Left ventricle myocardium inferior (tissue), 1 donor: ENCODE results near the gene RNU6-9. TPM values are rescaled to one million over a fixed set of nuclear protein-coding genes. Genes with fewer than 3 reads are reported as not detected.
A peak's percentile ranks its signal among the peaks of the same experiment; 100 is the strongest.

Source experiments
- DNase-seq: peaks from one replicate; pipeline ENCODE4 v3.0.0-alpha.2; 2020
- H3K27ac ChIP-seq: fragments of 200-600 bp; replicated peaks from 2 replicates; pipeline ENCODE4 v1.8.0; 2021
- H3K27me3 ChIP-seq: fragments of 200-600 bp; 2 replicates; pipeline ENCODE4 v1.8.0; 2021; ENCODE audit warnings: low read depth
- H3K36me3 ChIP-seq: fragments of 200-600 bp; 2 replicates; pipeline ENCODE4 v1.8.0; 2021
- H3K4me1 ChIP-seq: fragments of 200-600 bp; 2 replicates; pipeline ENCODE4 v1.8.0; 2021
- H3K4me3 ChIP-seq: fragments of 200-600 bp; 2 replicates; pipeline ENCODE4 v1.8.0; 2021; ENCODE audit warnings: mild to moderate bottlenecking, moderate library complexity
- H3K9me3 ChIP-seq: fragments of 200-600 bp; replicated peaks from 2 replicates; pipeline ENCODE4 v1.8.0; 2021
- CTCF ChIP-seq: fragments of 200-600 bp; IDR thresholded peaks from 2 replicates; pipeline ENCODE4 v1.8.0; 2021; ENCODE audit warnings: antibody characterized with exemption, mild to moderate bottlenecking, borderline replicate concordance
- intact Hi-C: fragments of 100-400 bp; cut with micrococcal nuclease; formaldehyde crosslinking; loops from one replicate; pipeline ENCODE4 v1.11.0; 2022
- total RNA-seq: library from RNA; stranded (reverse); fragmentation: NEBNext Ultra II Directional; extraction: Animal tissue kit (Norgen Biotek cat#: 25700); gene quantifications from one replicate; pipeline ENCODE4 v1.2.1, GENCODE V29; 2021
- donor health status: DM: no; HTN: yes; CAD: no; lungs with severe emphysema.

RNU6-9 gene
- total RNA-seq, 1 donor from 2014 or later = not detected

GRCh38 chr19:870314-870713 is 23.0 kb upstream of the RNU6-9 start:
- Histone ChIP-seq H3K4me3 (no peak overlapping the region), H3K27ac (peak overlapping the region; percentile 60), H3K9me3 (no peaks in the 10 kb centered on the region), H3K36me3 (peaks cover 22% of the 10 kb centered on the region), H3K27me3 (no peaks in the 10 kb centered on the region), H3K4me1 (peaks cover 41% of the 10 kb centered on the region)
- intact Hi-C loops = no loop called here
- DNase-seq = no peak
- TF ChIP-seq CTCF = no peak

- Histone ChIP-seq H3K9me3 (no peaks in the 10 kb centered on the region), H3K4me1 (peaks cover 41% of the 10 kb centered on the region), H3K4me3 (no peak overlapping the region), H3K36me3 (peaks cover 27% of the 10 kb centered on the region), H3K27me3 (no peaks in the 10 kb centered on the region), H3K27ac (peak overlapping the region; percentile 56)
- peak; percentile 80 for DNase-seq
- intact Hi-C loops = no loop called here
- TF ChIP-seq CTCF = no peak
Observed at GRCh38 chr19:870963-871401, 22.3 kb upstream of the RNU6-9 start.

GRCh38 chr19:871446-872265 is 21.6 kb upstream of the RNU6-9 start:
- Histone ChIP-seq H3K36me3 (peaks cover 31% of the 10 kb centered on the region), H3K4me3 (peak overlapping the region; percentile 45), H3K27me3 (no peaks in the 10 kb centered on the region), H3K4me1 (peaks cover 41% of the 10 kb centered on the region), H3K9me3 (no peaks in the 10 kb centered on the region), H3K27ac (peak overlapping the region; percentile 84)
- TF ChIP-seq CTCF = no peak
- intact Hi-C loops = no loop called here
- no peak for DNase-seq

- H3K4me1 ChIP-seq = peaks cover 41% of the 10 kb centered on the region
- peaks cover 38% of the 10 kb centered on the region for H3K36me3 ChIP-seq
- H3K27ac ChIP-seq = peak overlapping the region; percentile 84
- no peak for TF ChIP-seq CTCF
- H3K27me3 ChIP-seq = no peaks in the 10 kb centered on the region
- H3K9me3 ChIP-seq = no peaks in the 10 kb centered on the region
- DNase-seq = peak; percentile 75
- H3K4me3 ChIP-seq = peak overlapping the region; percentile 45
- intact Hi-C loops = no loop called here
Observed at GRCh38 chr19:872266-872951, 20.9 kb upstream of the RNU6-9 start.

GRCh38 chr19:873084-873483 is 20.2 kb upstream of the RNU6-9 start:
- Histone ChIP-seq H3K4me3 (no peak overlapping the region), H3K4me1 (peaks cover 35% of the 10 kb centered on the region), H3K27me3 (no peaks in the 10 kb centered on the region), H3K27ac (peak overlapping the region; percentile 63), H3K9me3 (no peaks in the 10 kb centered on the region), H3K36me3 (peaks cover 32% of the 10 kb centered on the region)
- DNase-seq = no peak
- no peak for TF ChIP-seq CTCF
- intact Hi-C loops = no loop called here
